Neural cell (in vitro differentiated cells): ENCODE data around the gene FAM83G. TPM values are rescaled to one million over a fixed set of nuclear protein-coding genes. Genes with fewer than 3 reads are reported as not detected.

Source experiments
- H2AFZ ChIP-seq: fragments of 200-600, 300-800 bp; sonication (generic), shearing (Covaris generic); 2 replicates; pipeline ENCODE4 v1.6.0; 2014; ENCODE audit warnings: low read depth, mild to moderate bottlenecking, antibody characterized with exemption, low read length, moderate library complexity
- H3F3A ChIP-seq: fragments of 200-600 bp; shearing (Covaris generic); 2 replicates; pipeline ENCODE4 v1.6.1; 2016; ENCODE audit warnings: mild to moderate bottlenecking, moderate library complexity, mixed read lengths, antibody characterized with exemption, low read length; ENCODE audit not compliant: insufficient read depth, poor library complexity, severe bottlenecking
- H3K27ac ChIP-seq: fragments of 200-600, 300-800 bp; sonication (generic), shearing (Covaris generic); 2 replicates; pipeline ENCODE4 v1.5.1; 2014; ENCODE audit warnings: mild to moderate bottlenecking, low read length, moderate library complexity
- H3K27me3 ChIP-seq: fragments of 300-800, 200-600 bp; sonication (generic), shearing (Covaris generic); 2 replicates; pipeline ENCODE4 v1.6.0; 2014; ENCODE audit warnings: mild to moderate bottlenecking, low read depth, low read length, moderate library complexity; ENCODE audit not compliant: insufficient read depth
- H3K36me3 ChIP-seq: fragments of 300-800, 200-600 bp; sonication (generic), shearing (Covaris generic); 2 replicates; pipeline ENCODE4 v1.5.1; 2014; ENCODE audit warnings: mild to moderate bottlenecking, antibody characterized with exemption, low read length, moderate library complexity; ENCODE audit not compliant: insufficient read depth
- H3K4me2 ChIP-seq: fragments of 300-800, 200-600 bp; sonication (generic), shearing (Covaris generic); 2 replicates; pipeline ENCODE4 v1.6.0; 2014; ENCODE audit warnings: mild to moderate bottlenecking, low read length
- H3K4me3 ChIP-seq: fragments of 300-800, 200-600 bp; sonication (generic), shearing (Covaris generic); 2 replicates; pipeline ENCODE4 v1.5.1; 2014; ENCODE audit warnings: mild to moderate bottlenecking, low read length, moderate library complexity
- H3K79me2 ChIP-seq: fragments of 200-600 bp; shearing (Covaris generic); replicated peaks from 2 replicates; pipeline ENCODE4 v1.6.0; 2014; ENCODE audit warnings: mild to moderate bottlenecking, low read length, moderate library complexity; ENCODE audit not compliant: insufficient read depth
- H3K9ac ChIP-seq: fragments of 300-800, 200-600 bp; sonication (generic), shearing (Covaris generic); 2 replicates; pipeline ENCODE4 v1.6.1; 2016; ENCODE audit warnings: mild to moderate bottlenecking, low read length, mixed read lengths
- H3K9me2 ChIP-seq: fragments of 200-600 bp; shearing (Covaris generic); 2 replicates; pipeline ENCODE4 v1.6.1; 2016; ENCODE audit warnings: mild to moderate bottlenecking, low read length, mixed read lengths; ENCODE audit not compliant: insufficient read depth
- H3K9me3 ChIP-seq: fragments of 200-600, 300-800 bp; sonication (generic), shearing (Covaris generic); 2 replicates; pipeline ENCODE4 v1.6.1; 2016; ENCODE audit warnings: mild to moderate bottlenecking, mixed run types, low read length, moderate library complexity, mixed read lengths
- H4K20me1 ChIP-seq: fragments of 200-600 bp; shearing (Covaris generic); 2 replicates; pipeline ENCODE4 v1.6.1; 2016; ENCODE audit warnings: mild to moderate bottlenecking, mixed run types; ENCODE audit not compliant: insufficient read depth
- EP300 ChIP-seq: fragments of 450-650 bp; conservative IDR thresholded peaks from 2 replicates; pipeline ENCODE4 v1.6.1; 2014; ENCODE audit warnings: antibody characterized with exemption, mild to moderate bottlenecking, moderate library complexity; ENCODE audit not compliant: poor library complexity, severe bottlenecking
- EZH2 ChIP-seq: fragments of 200-600, 300-800 bp; shearing (Covaris generic), sonication (generic); IDR thresholded peaks from 2 replicates; pipeline ENCODE4 v1.6.1; 2014; ENCODE audit warnings: antibody characterized with exemption, low read length, borderline replicate concordance, mild to moderate bottlenecking; ENCODE audit not compliant: insufficient read depth, poor library complexity, severe bottlenecking
- MXI1 ChIP-seq: fragments of 450-650 bp; conservative IDR thresholded peaks from 2 replicates; pipeline ENCODE4 v1.6.1; 2014; ENCODE audit warnings: antibody characterized with exemption, mild to moderate bottlenecking; ENCODE audit not compliant: poor library complexity, severe bottlenecking
- POLR2AphosphoS5 ChIP-seq: IDR thresholded peaks from 2 replicates; pipeline ENCODE4 v1.6.1; 2012
- RAD21 ChIP-seq: fragments of 450-650 bp; conservative IDR thresholded peaks from 2 replicates; pipeline ENCODE4 v1.6.1; 2014; ENCODE audit warnings: antibody characterized with exemption, mild to moderate bottlenecking, moderate library complexity
- SMC3 ChIP-seq: fragments of 450-650 bp; conservative IDR thresholded peaks from 2 replicates; pipeline ENCODE4 v1.6.1; 2014; ENCODE audit warnings: antibody characterized with exemption, mild to moderate bottlenecking, moderate library complexity; ENCODE audit not compliant: poor library complexity
- TAF1 ChIP-seq: IDR thresholded peaks from 2 replicates; pipeline ENCODE4 v1.6.1; 2012; ENCODE audit warnings: low read depth
- polyA plus RNA-seq: library from polyadenylated mRNA; depleted of rRNA; stranded (reverse); fragments of >200 nt; gene quantifications from 2 replicates; pipeline ENCODE4 v1.2.3, GENCODE V29; 2014
- TF ChIP-seq, protein P1 (sequence below): IDR thresholded peaks from 2 replicates; pipeline ENCODE4 v1.6.1; 2012; ENCODE audit warnings: borderline replicate concordance
- TF ChIP-seq, protein P2 (sequence below): fragments of 450-650 bp; IDR thresholded peaks from 2 replicates; pipeline ENCODE4 v1.5.1; 2014; ENCODE audit warnings: antibody characterized with exemption, mild to moderate bottlenecking, moderate library complexity; ENCODE audit not compliant: poor library complexity, severe bottlenecking

FAM83G gene
- polyA plus RNA-seq, 1 donor from 2014 or later, result not detected

DNA sequence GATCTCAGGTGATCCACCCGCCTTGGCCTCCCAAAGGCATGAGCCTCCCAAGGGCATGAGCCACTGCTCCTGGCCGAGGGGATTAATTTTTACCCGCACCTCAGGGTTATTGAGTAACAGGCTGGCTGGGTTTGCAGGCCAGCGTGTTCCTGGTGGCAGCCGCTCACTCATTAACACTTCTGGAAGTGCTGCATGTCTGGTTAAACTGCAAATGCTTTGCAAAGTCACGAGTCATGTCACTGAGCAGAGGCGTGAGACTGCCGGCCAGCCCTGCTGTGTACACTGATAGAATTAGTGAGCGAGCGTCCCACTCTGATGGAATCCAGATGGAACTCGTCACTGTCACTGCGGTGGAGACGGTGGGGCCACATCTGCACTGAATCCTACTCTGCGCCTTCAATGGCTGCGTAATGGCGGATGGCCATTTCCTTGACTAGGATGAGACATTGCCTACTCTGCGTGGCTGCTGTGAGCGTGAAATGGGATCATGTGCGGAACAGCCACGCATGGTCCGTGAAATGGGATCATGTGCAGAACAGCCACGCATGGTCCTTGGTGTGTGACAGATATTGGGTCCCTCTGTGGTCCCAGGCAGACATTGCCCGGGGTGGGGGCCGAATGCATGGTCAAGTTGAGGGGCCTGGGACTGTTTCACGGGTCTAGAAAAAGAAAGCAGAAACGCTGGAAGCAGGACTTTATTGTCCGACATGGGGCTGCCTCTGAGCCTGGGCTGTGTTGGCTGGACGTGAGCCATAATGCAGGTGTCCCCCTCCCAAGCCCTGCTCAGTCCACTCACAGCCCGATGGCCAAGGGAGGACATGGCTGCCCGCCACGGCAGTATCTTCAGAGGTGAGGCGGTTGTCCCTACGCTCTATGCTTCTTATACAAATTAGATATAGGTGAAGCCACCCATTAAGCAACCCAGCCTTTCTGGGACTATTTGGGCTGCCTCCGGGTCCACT, 53.3 kb downstream of the FAM83G start:
- H3K9me3 ChIP-seq, result no peaks in the 10 kb centered on the region
- H3K36me3 ChIP-seq, result no peaks in the 10 kb centered on the region
- H3K27me3 ChIP-seq, result no peaks in the 10 kb centered on the region
- H3K9me2 ChIP-seq, result no peaks in the 10 kb centered on the region
- no peak overlapping the region for H3K27ac ChIP-seq
- no peaks in the 10 kb centered on the region for H3F3A ChIP-seq
- TF ChIP-seq SMC3 (no peak), TAF1 (no peak)
- TF ChIP-seq, protein P1, sequence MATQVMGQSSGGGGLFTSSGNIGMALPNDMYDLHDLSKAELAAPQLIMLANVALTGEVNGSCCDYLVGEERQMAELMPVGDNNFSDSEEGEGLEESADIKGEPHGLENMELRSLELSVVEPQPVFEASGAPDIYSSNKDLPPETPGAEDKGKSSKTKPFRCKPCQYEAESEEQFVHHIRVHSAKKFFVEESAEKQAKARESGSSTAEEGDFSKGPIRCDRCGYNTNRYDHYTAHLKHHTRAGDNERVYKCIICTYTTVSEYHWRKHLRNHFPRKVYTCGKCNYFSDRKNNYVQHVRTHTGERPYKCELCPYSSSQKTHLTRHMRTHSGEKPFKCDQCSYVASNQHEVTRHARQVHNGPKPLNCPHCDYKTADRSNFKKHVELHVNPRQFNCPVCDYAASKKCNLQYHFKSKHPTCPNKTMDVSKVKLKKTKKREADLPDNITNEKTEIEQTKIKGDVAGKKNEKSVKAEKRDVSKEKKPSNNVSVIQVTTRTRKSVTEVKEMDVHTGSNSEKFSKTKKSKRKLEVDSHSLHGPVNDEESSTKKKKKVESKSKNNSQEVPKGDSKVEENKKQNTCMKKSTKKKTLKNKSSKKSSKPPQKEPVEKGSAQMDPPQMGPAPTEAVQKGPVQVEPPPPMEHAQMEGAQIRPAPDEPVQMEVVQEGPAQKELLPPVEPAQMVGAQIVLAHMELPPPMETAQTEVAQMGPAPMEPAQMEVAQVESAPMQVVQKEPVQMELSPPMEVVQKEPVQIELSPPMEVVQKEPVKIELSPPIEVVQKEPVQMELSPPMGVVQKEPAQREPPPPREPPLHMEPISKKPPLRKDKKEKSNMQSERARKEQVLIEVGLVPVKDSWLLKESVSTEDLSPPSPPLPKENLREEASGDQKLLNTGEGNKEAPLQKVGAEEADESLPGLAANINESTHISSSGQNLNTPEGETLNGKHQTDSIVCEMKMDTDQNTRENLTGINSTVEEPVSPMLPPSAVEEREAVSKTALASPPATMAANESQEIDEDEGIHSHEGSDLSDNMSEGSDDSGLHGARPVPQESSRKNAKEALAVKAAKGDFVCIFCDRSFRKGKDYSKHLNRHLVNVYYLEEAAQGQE, result no peak
- H3K79me2 ChIP-seq, result no peaks in the 10 kb centered on the region
- no peaks in the 10 kb centered on the region for H4K20me1 ChIP-seq
- no peak overlapping the region for H3K9ac ChIP-seq
- H3K4me2 ChIP-seq, result no peak overlapping the region
- no peak overlapping the region for H2AFZ ChIP-seq
- no peak overlapping the region for H3K4me3 ChIP-seq

DNA sequence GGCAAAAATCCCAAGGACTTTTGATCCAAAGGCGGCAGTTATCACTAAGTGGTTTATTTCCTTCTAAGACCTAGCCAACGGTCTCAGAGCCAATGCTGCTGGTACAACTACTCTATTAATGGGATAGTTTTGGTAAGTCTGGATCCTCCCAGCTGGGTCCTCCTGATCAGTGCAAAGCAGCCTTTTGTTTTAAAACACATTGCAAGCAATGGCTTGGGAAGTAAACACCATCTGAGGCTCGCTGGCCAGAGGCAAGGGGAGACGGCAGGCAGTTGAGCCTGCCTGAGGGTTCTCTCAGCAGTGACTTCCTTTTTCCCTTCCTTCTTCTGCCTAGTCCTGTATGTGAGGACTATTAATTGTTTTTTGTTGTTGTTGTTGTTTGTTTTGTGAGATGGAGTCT, 54.2 kb downstream of the FAM83G start:
- H3K9me3 ChIP-seq, result no peaks in the 10 kb centered on the region
- H3K27me3 ChIP-seq, result no peaks in the 10 kb centered on the region
- H3K9me2 ChIP-seq, result no peaks in the 10 kb centered on the region
- no peaks in the 10 kb centered on the region for H3K79me2 ChIP-seq
- TF ChIP-seq, protein P1, result no peak
- TF ChIP-seq, protein P2, sequence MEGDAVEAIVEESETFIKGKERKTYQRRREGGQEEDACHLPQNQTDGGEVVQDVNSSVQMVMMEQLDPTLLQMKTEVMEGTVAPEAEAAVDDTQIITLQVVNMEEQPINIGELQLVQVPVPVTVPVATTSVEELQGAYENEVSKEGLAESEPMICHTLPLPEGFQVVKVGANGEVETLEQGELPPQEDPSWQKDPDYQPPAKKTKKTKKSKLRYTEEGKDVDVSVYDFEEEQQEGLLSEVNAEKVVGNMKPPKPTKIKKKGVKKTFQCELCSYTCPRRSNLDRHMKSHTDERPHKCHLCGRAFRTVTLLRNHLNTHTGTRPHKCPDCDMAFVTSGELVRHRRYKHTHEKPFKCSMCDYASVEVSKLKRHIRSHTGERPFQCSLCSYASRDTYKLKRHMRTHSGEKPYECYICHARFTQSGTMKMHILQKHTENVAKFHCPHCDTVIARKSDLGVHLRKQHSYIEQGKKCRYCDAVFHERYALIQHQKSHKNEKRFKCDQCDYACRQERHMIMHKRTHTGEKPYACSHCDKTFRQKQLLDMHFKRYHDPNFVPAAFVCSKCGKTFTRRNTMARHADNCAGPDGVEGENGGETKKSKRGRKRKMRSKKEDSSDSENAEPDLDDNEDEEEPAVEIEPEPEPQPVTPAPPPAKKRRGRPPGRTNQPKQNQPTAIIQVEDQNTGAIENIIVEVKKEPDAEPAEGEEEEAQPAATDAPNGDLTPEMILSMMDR, result no peak
- no peak for TF ChIP-seq TAF1
- no peak for TF ChIP-seq SMC3
- TF ChIP-seq POLR2AphosphoS5, result no peak
- no peak for TF ChIP-seq RAD21
- no peak for TF ChIP-seq EZH2
- no peak for TF ChIP-seq EP300
- no peak for TF ChIP-seq MXI1
- no peak overlapping the region for H2AFZ ChIP-seq
- no peaks in the 10 kb centered on the region for H3K36me3 ChIP-seq
- H3K4me2 ChIP-seq, result no peak overlapping the region
- no peak overlapping the region for H3K4me3 ChIP-seq
- no peaks in the 10 kb centered on the region for H4K20me1 ChIP-seq
- H3K27ac ChIP-seq, result no peak overlapping the region
- H3K9ac ChIP-seq, result no peak overlapping the region
- no peaks in the 10 kb centered on the region for H3F3A ChIP-seq
